ENCODE measurements around the gene TNNC2. TPM values are rescaled to one million over a fixed set of nuclear protein-coding genes. Genes with fewer than 3 reads are reported as not detected.

TNNC2 gene
- total and polyA plus RNA-seq, 2 of the 8 experiments (the other 6 are each of a cell fraction or from before 2014, with no cell fraction given), result 5.7 to 7.6 TPM

DNA sequence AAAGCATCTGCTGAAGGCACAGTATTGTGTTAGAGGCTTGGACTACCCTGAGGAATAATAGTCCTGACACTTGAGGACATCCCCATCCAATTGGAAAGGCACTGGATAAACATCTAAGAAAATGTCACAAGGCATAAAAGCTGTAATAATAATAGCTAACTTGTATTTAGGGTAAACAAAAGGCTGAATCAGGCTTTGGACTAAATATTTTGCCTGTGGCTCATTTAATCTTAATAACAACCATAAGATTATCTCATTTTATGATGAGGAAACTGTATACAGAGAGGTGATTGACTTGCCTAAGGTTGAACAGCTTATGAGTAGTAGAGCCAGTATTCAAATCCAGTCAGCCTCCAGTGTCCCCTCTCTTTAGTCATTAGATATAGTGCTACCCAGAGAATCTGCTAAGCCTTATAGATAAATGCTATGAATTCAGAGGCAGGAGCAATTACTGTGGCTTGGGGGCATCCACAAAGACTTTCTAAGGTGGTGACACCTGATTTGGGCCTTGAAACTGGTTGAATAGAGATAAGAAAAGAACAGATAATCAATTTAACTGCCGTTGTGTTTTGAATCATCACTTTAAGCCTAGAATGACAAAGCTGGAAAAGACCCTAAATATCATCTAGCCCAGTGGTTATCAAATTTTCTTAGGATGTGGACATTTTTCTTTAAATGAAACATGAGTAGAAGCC is 46.4 kb upstream of the TNNC2 start:
- Histone ChIP-seq H3K27me3 (replicated peaks in 1 of 4; ENCODE audit: control insufficient read depth in 3 of 4, extremely low read depth in 1 of 4, insufficient read depth in 3 of 4, low read length in 3 of 4) (no peaks in the 10 kb centered on the region), H3K4me3 (ENCODE audit: extremely low read depth in 1 of 4, insufficient read depth in 2 of 4, low read depth in 3 of 4, low read length in 4 of 4) (no peak overlapping the region), H3K4ac (replicated peaks; ENCODE audit: insufficient read length, low read depth, low read length) (no peak overlapping the region), H3K79me2 (ENCODE audit: control insufficient read depth in 1 of 2, insufficient read depth in 2 of 2, low read length in 2 of 2) (no peaks in the 10 kb centered on the region), H4K20me1 (replicated peaks in 1 of 2; ENCODE audit: control insufficient read depth in 1 of 2, insufficient read depth in 2 of 2, low read length in 2 of 2) (no peaks in the 10 kb centered on the region), H3K23me2 (ENCODE audit: low read depth, low read length) (no peaks in the 10 kb centered on the region), H4K5ac (ENCODE audit: insufficient read length, low read depth, low read length) (no peak overlapping the region), H3K9ac (replicated peaks in 1 of 4; ENCODE audit: extremely low read depth in 1 of 4, low read depth in 3 of 4, low read length in 3 of 4) (no peak overlapping the region), H2BK5ac (ENCODE audit: low read depth, low read length) (no peak overlapping the region), H3K27ac (ENCODE audit: low read depth, low read length) (no peak overlapping the region), H3K18ac (ENCODE audit: extremely low read depth, low read length) (no peak overlapping the region), H3K9me3 (ENCODE audit: insufficient read depth in 2 of 2, low read depth in 1 of 2, low read length in 1 of 2) (no peaks in the 10 kb centered on the region), H2AK5ac (ENCODE audit: low read depth, low read length) (no peak overlapping the region), H2BK15ac (ENCODE audit: low read length) (no peak overlapping the region), H2BK20ac (ENCODE audit: low read length) (no peak overlapping the region), H3K23ac (ENCODE audit: insufficient read length) (no peak overlapping the region), H2BK12ac (ENCODE audit: low read depth, low read length) (no peak overlapping the region), H2AFZ (ENCODE audit: low read length) (no peak overlapping the region), H3K56ac (replicated peaks; ENCODE audit: insufficient read length, low read depth, low read length) (no peak overlapping the region), H3K36me3 (ENCODE audit: control insufficient read depth in 2 of 4, insufficient read depth in 4 of 4, low read length in 3 of 4) (peaks cover 0 to 9% (median 7%) of the 10 kb centered on the region in 4 experiments; a peak in 6 of 8 replicates), H3K14ac (ENCODE audit: insufficient read length) (no peak overlapping the region), H3K4me2 (ENCODE audit: insufficient read depth in 1 of 2, low read depth in 2 of 2, low read length in 2 of 2) (no peak overlapping the region), H2BK120ac (replicated peaks; ENCODE audit: low read depth, low read length) (no peak overlapping the region), H3K4me1 (replicated peaks in 1 of 4; ENCODE audit: control insufficient read depth in 3 of 4, insufficient read depth in 4 of 4, low read length in 3 of 4) (no peaks in the 10 kb centered on the region), H3K79me1 (ENCODE audit: low read depth, low read length) (no peaks in the 10 kb centered on the region), H4K91ac (replicated peaks; ENCODE audit: insufficient read length, low read length) (no peak overlapping the region), H4K8ac (ENCODE audit: extremely low read depth, insufficient read depth, low read length) (no peak overlapping the region)
- POLR2A ChIA-PET (ENCODE audit: partially characterized antibody), result interaction anchor here (1.0 to 8.1 kb wide), 6 partner anchors 7 to 61 kb away, joined by 3 to 39 read pairs (median 4); partner anchors contain the start of genes ACOT8, UBE2C, ZSWIM1 and ZSWIM3
- FAIRE-seq (no peak), DNase-seq (ENCODE audit: low read depth in 1 of 2, low spot score in 2 of 2) (no peak)
- CTCF ChIA-PET (ENCODE audit: partially characterized antibody), result interaction anchor here (1.0 to 1.8 kb wide), 3 partner anchors 16 to 96 kb away, joined by 3 to 5 read pairs (median 4); no protein-coding TSS in a partner anchor
- no peak for TF ChIP-seq POLR2A (IDR thresholded peaks at IDR 0.05; ENCODE audit: control extremely low read depth in 1 of 2, low read depth in 2 of 2, low read length in 2 of 2)
- 79% methylated on average over 1 of the region's 1 CpG; no CpG with 5 or more reads in 1 of the 2 experiments for WGBS, 2 experiments (ENCODE audit: extremely low coverage in 1 of 2, insufficient coverage in 1 of 2, insufficient read length in 1 of 2, insufficient replicate concordance in 2 of 2, low coverage in 1 of 2, low lambda C conversion rate in 2 of 2, missing lambda C conversion rate in 1 of 2)

Data from H1 (cell line).